BLaER1 (cell line): Measurements from ENCODE around the gene MYO10.
A peak's percentile ranks its signal among the peaks of the same experiment; 100 is the strongest.

ENCODE experiments used
- H3K27ac ChIP-seq: shearing (Covaris generic); formaldehyde crosslinking; 2 replicates; pipeline ENCODE4 v1.8.1; 2022
- H3K27me3 ChIP-seq: shearing (Covaris generic); formaldehyde crosslinking; 2 replicates; pipeline ENCODE4 v1.8.1; 2022
- H3K36me3 ChIP-seq: shearing (Covaris generic); formaldehyde crosslinking; 2 replicates; pipeline ENCODE4 v1.8.1; 2022
- H3K4me1 ChIP-seq: shearing (Covaris generic); formaldehyde crosslinking; 2 replicates; pipeline ENCODE4 v1.8.1; 2022
- H3K4me2 ChIP-seq: shearing (Covaris generic); formaldehyde crosslinking; 2 replicates; pipeline ENCODE4 v1.8.1; 2022
- H3K4me3 ChIP-seq: shearing (Covaris generic); formaldehyde crosslinking; 2 replicates; pipeline ENCODE4 v1.8.1; 2022
- H3K9ac ChIP-seq: shearing (Covaris generic); formaldehyde crosslinking; 2 replicates; pipeline ENCODE4 v1.8.1; 2022
- H3K9me3 ChIP-seq: shearing (Covaris generic); formaldehyde crosslinking; 2 replicates; pipeline ENCODE4 v1.8.1; 2022
- H4K20me1 ChIP-seq: shearing (Covaris generic); formaldehyde crosslinking; 2 replicates; pipeline ENCODE4 v1.8.1; 2022
- Cebpa-rat ChIP-seq: shearing (Covaris generic); IDR thresholded peaks from 2 replicates; pipeline ENCODE4 v1.8.1; 2022

MYO10 gene

GRCh38 chr5:16903480-16904300 is 32.4 kb downstream of the MYO10 start:
- Histone ChIP-seq H3K36me3 (no peaks in the 10 kb centered on the region), H3K27me3 (no peaks in the 10 kb centered on the region), H3K4me2 (no peak overlapping the region), H3K4me3 (no peak overlapping the region), H4K20me1 (no peaks in the 10 kb centered on the region), H3K9me3 (peaks cover 16% of the 10 kb centered on the region), H3K4me1 (no peaks in the 10 kb centered on the region), H3K9ac (no peak overlapping the region), H3K27ac (no peak overlapping the region)
- no peak; the same call in 1 of the 2 replicates for TF ChIP-seq Cebpa-rat

GRCh38 chr5:16902846-16903245 is 33.2 kb downstream of the MYO10 start:
- H3K9ac ChIP-seq = no peak overlapping the region
- H3K9me3 ChIP-seq = peaks cover 8% of the 10 kb centered on the region
- no peak overlapping the region for H3K27ac ChIP-seq
- no peaks in the 10 kb centered on the region for H3K27me3 ChIP-seq
- no peak for TF ChIP-seq Cebpa-rat
- H3K4me1 ChIP-seq = no peaks in the 10 kb centered on the region
- H3K4me2 ChIP-seq = no peak overlapping the region
- H3K4me3 ChIP-seq = no peak overlapping the region
- H4K20me1 ChIP-seq = no peaks in the 10 kb centered on the region
- no peaks in the 10 kb centered on the region for H3K36me3 ChIP-seq

- Histone ChIP-seq H3K4me3 (no peak overlapping the region), H3K27me3 (no peaks in the 10 kb centered on the region), H3K27ac (no peak overlapping the region), H3K4me1 (no peaks in the 10 kb centered on the region), H3K36me3 (no peaks in the 10 kb centered on the region), H3K9ac (no peak overlapping the region), H3K4me2 (no peak overlapping the region), H3K9me3 (no peaks in the 10 kb centered on the region; the same call in 1 of the 2 replicates), H4K20me1 (no peaks in the 10 kb centered on the region)
- TF ChIP-seq Cebpa-rat = no peak
These were observed 35.0 kb downstream of the MYO10 start for GRCh38 chr5:16901021-16901644.

GRCh38 chr5:16899171-16899570 is 36.9 kb downstream of the MYO10 start:
- Histone ChIP-seq H3K27ac (no peak overlapping the region), H3K9ac (no peak overlapping the region), H3K36me3 (no peaks in the 10 kb centered on the region), H3K4me2 (no peak overlapping the region), H3K4me1 (no peaks in the 10 kb centered on the region), H3K4me3 (no peak overlapping the region), H3K27me3 (no peaks in the 10 kb centered on the region), H4K20me1 (no peaks in the 10 kb centered on the region), H3K9me3 (no peaks in the 10 kb centered on the region)
- no peak for TF ChIP-seq Cebpa-rat

GRCh38 chr5:16897800-16898199 is 38.3 kb downstream of the MYO10 start:
- no peak for TF ChIP-seq Cebpa-rat
- Histone ChIP-seq H3K36me3 (no peaks in the 10 kb centered on the region), H3K9ac (no peak overlapping the region), H3K4me1 (no peaks in the 10 kb centered on the region), H3K9me3 (no peaks in the 10 kb centered on the region), H3K4me2 (no peak overlapping the region), H3K4me3 (no peak overlapping the region), H3K27ac (no peak overlapping the region), H3K27me3 (no peaks in the 10 kb centered on the region), H4K20me1 (no peaks in the 10 kb centered on the region)

GRCh38 chr5:16897284-16897704 is 38.8 kb downstream of the MYO10 start:
- Histone ChIP-seq H3K4me2 (no peak overlapping the region), H3K27me3 (no peaks in the 10 kb centered on the region), H3K27ac (no peak overlapping the region), H3K9ac (no peak overlapping the region), H3K4me1 (no peaks in the 10 kb centered on the region), H3K9me3 (no peaks in the 10 kb centered on the region), H4K20me1 (no peaks in the 10 kb centered on the region), H3K36me3 (no peaks in the 10 kb centered on the region), H3K4me3 (no peak overlapping the region)
- TF ChIP-seq Cebpa-rat = no peak

GRCh38 chr5:16896767-16897166 is 39.3 kb downstream of the MYO10 start:
- no peaks in the 10 kb centered on the region for H3K36me3 ChIP-seq
- H3K27ac ChIP-seq = no peak overlapping the region
- H3K9me3 ChIP-seq = no peaks in the 10 kb centered on the region
- no peaks in the 10 kb centered on the region for H3K27me3 ChIP-seq
- no peak overlapping the region for H3K4me3 ChIP-seq
- no peak overlapping the region for H3K4me2 ChIP-seq
- no peaks in the 10 kb centered on the region for H3K4me1 ChIP-seq
- TF ChIP-seq Cebpa-rat = no peak
- H4K20me1 ChIP-seq = no peaks in the 10 kb centered on the region
- no peak overlapping the region for H3K9ac ChIP-seq

GRCh38 chr5:16894236-16895057 is 41.6 kb downstream of the MYO10 start:
- no peak overlapping the region for H3K27ac ChIP-seq
- TF ChIP-seq Cebpa-rat = no peak
- peaks cover 20% of the 10 kb centered on the region for H3K4me1 ChIP-seq
- no peaks in the 10 kb centered on the region for H4K20me1 ChIP-seq
- no peaks in the 10 kb centered on the region for H3K27me3 ChIP-seq
- H3K9me3 ChIP-seq = no peaks in the 10 kb centered on the region
- no peak overlapping the region for H3K9ac ChIP-seq
- no peak overlapping the region for H3K4me2 ChIP-seq
- H3K36me3 ChIP-seq = no peaks in the 10 kb centered on the region
- no peak overlapping the region for H3K4me3 ChIP-seq

- no peaks in the 10 kb centered on the region for H3K27me3 ChIP-seq
- H3K9ac ChIP-seq = no peak overlapping the region
- H3K36me3 ChIP-seq = no peaks in the 10 kb centered on the region
- no peak overlapping the region for H3K27ac ChIP-seq
- peaks cover 34% of the 10 kb centered on the region for H3K4me1 ChIP-seq
- no peaks in the 10 kb centered on the region for H4K20me1 ChIP-seq
- no peak for TF ChIP-seq Cebpa-rat
- no peak overlapping the region for H3K4me3 ChIP-seq
- peak overlapping the region; percentile 26; the same call in 1 of the 2 replicates for H3K4me2 ChIP-seq
- no peaks in the 10 kb centered on the region for H3K9me3 ChIP-seq
These were observed 45.1 kb downstream of the MYO10 start for GRCh38 chr5:16891033-16891432.
